Measurements from ENCODE around the gene WASHC2C. TPM values are rescaled to one million over a fixed set of nuclear protein-coding genes. Genes with fewer than 3 reads are reported as not detected.
"Not testable (repeated sequence)": the region's sequence is repeated elsewhere in the genome, so short reads cannot be mapped to it uniquely, and the experiment has no call there.

Gene WASHC2C
- total RNA-seq (2021; fragmentation: NEBNext Ultra II Directional; extraction: Animal tissue kit (Norgen Biotek cat#: 25700)) = 10 to 100 TPM; 28.3 to 44.5 (median 34.1) TPM
- long read RNA-seq, full-length matches to known transcripts = 4 of 28 reads
- long read RNA-seq, partial matches to known transcripts = 19 of 28 reads
- long read RNA-seq, other reads (novel, unspliced or antisense) = 5 of 28 reads

DNA sequence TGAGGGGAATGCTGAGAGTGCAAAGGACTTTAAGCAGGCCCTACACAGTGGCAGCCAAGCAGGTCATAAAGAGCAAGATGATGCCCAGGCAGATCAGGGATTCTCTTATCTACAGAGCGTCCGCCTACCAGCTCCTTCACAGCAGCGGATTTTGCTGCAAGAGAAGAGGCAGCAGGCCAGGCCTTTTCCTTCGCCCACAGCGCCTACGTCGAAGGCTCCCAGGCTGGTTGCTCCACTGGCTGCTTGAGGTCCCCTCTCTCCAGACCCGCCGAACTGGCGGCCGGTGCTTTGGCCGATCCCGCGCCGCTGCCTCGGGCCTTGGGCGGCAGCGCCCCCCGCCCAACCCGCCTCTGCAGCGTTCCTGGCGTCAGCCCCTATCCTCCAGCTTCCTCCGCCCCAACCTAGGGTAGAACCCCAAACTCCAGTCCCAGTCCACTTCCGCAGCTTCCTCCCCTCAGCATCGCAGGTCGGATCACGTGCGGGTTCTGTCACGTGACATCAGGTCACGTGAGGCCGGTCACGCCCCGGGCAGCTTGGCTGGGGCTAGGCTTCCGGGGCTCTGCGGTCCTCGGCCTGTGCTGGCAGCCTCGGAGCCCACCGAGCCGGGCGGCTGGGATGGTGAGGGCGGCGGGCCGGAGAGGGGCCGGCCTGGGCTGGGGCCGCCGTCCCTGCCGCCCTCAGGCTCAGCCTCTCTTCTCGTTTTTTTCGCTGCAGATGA is at the start of gene WASHC2C:
Gene WASHC2C (plus strand): TSS at position 564 of the 718 bp plus-strand sequence. CDS start 52 bp downstream, at position 616.
- H3K4me3 Mint-ChIP-seq = peak within 1 kb of the TSS; percentile 87
- H3K9me3 Mint-ChIP-seq; H3K27me3 Mint-ChIP-seq (ENCODE audit: insufficient read depth); H3K4me1 Mint-ChIP-seq (ENCODE audit: low read depth); H3K36me3 Mint-ChIP-seq (ENCODE audit: low read depth): not testable (repeated sequence)
- peak; percentile 90 for DNase-seq
- peak within 1 kb of the TSS; percentile 73 for H3K27ac Mint-ChIP-seq

GRCh38 chr10:45678467-45678866 is 48.6 kb upstream of the WASHC2C start:
- DNase-seq = not testable (repeated sequence)

GRCh38 chr10:45710200-45710796 is 16.8 kb upstream of the WASHC2C start:
- not testable (repeated sequence) for H3K36me3 Mint-ChIP-seq (ENCODE audit: low read depth); H3K27me3 Mint-ChIP-seq (ENCODE audit: insufficient read depth); H3K4me1 Mint-ChIP-seq (ENCODE audit: low read depth); H3K9me3 Mint-ChIP-seq; DNase-seq
- H3K27ac Mint-ChIP-seq = 0 out of 2 replicates have a peak overlapping the region, but pooled peaks have one; percentile 15
- H3K4me3 Mint-ChIP-seq = peak overlapping the region; percentile 37; the same call in 1 of the 2 replicates

More at GRCh38 chr10:45678467-45678866, 48.6 kb upstream of the WASHC2C start:
- H3K27me3 Mint-ChIP-seq (ENCODE audit: insufficient read depth); H3K36me3 Mint-ChIP-seq (ENCODE audit: low read depth); H3K4me3 Mint-ChIP-seq; H3K4me1 Mint-ChIP-seq (ENCODE audit: low read depth); H3K9me3 Mint-ChIP-seq; H3K27ac Mint-ChIP-seq: not testable (repeated sequence)

- DNase-seq; H3K36me3 Mint-ChIP-seq (ENCODE audit: low read depth); H3K9me3 Mint-ChIP-seq; H3K27ac Mint-ChIP-seq; H3K4me1 Mint-ChIP-seq (ENCODE audit: low read depth); H3K4me3 Mint-ChIP-seq; H3K27me3 Mint-ChIP-seq (ENCODE audit: insufficient read depth): not testable (repeated sequence)
These were observed 15.8 kb upstream of the WASHC2C start for GRCh38 chr10:45711223-45711622.

DNA sequence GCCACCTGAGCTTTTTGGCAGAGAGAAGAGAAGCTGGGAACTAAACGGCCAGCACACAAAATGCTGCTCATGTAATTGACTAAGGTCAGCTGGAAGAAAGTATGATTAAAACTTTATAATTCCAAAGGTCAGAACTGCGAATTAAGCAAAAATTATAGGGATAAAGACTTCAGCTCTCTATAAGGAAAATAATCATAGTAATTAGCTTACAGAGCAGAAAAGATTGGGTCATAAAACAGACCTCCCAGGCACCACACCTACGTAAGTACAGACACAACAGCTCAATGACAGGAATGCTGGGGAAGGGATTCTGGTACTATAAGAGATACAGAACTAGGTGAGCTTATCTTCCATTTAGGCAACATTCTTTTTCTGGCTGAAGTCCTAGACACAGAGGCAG is 10.0 kb upstream of the WASHC2C start:
- not testable (repeated sequence) for H3K4me1 Mint-ChIP-seq (ENCODE audit: low read depth); H3K36me3 Mint-ChIP-seq (ENCODE audit: low read depth); H3K4me3 Mint-ChIP-seq; H3K27ac Mint-ChIP-seq; DNase-seq; H3K9me3 Mint-ChIP-seq
- peaks cover 18% of the 10 kb centered on the region for H3K27me3 Mint-ChIP-seq (ENCODE audit: insufficient read depth)

DNA sequence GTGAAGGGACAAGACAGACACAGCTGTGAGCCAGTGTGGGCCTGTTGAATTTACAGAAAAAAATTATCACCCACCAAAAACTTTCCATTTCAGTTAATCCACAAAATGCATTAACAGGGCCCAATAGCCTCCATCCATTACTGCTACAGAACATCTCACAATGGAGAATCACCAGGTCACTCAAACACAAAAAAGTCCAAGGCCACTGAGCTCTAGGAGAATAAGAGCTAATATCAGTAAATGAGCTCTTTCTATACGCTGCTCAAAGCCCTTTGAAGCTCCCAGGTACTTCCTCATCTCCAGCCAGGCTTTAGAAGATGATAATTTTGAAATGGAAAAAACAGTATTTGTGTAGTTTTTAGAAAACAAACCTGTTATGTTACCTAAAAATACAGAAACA is 9.4 kb upstream of the WASHC2C start:
- H3K9me3 Mint-ChIP-seq = not testable (repeated sequence)

DNA sequence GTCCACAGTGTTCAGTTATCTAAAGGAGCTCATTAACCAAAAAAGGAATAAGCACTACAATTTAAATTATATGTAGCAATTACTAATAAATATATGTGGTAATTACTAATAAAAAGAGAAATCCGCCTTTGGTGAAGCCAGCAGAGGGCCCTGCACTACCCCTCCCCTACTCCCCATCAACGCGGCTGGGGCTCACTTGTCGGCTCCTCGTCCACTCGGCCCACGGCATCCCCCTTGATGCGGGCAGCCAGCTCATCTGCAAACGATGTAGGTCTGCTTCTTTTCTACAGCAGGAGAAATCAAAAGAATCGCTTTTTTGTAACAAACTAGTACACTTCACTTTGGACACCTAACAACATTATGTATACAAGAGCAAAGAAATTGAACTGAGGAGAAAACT is 5.6 kb upstream of the WASHC2C start:
- H3K27me3 Mint-ChIP-seq (ENCODE audit: insufficient read depth) = peaks cover 15% of the 10 kb centered on the region
- not testable (repeated sequence) for H3K4me1 Mint-ChIP-seq (ENCODE audit: low read depth)

More for the DNA sequence above, 9.4 kb upstream of the WASHC2C start:
- H3K27ac Mint-ChIP-seq; DNase-seq; H3K4me1 Mint-ChIP-seq (ENCODE audit: low read depth); H3K4me3 Mint-ChIP-seq; H3K36me3 Mint-ChIP-seq (ENCODE audit: low read depth): not testable (repeated sequence)
- H3K27me3 Mint-ChIP-seq (ENCODE audit: insufficient read depth) = peaks cover 19% of the 10 kb centered on the region

GRCh38 chr10:45723851-45724250 is 3.2 kb upstream of the WASHC2C start:
- not testable (repeated sequence) for H3K4me1 Mint-ChIP-seq (ENCODE audit: low read depth); H3K36me3 Mint-ChIP-seq (ENCODE audit: low read depth); H3K27ac Mint-ChIP-seq; H3K4me3 Mint-ChIP-seq; H3K27me3 Mint-ChIP-seq (ENCODE audit: insufficient read depth); DNase-seq; H3K9me3 Mint-ChIP-seq

More for the DNA sequence above, 5.6 kb upstream of the WASHC2C start:
- H3K27ac Mint-ChIP-seq; H3K36me3 Mint-ChIP-seq (ENCODE audit: low read depth); DNase-seq; H3K9me3 Mint-ChIP-seq; H3K4me3 Mint-ChIP-seq: not testable (repeated sequence)

- H3K27ac Mint-ChIP-seq = peak overlapping the region; percentile 42; the same call in 1 of the 2 replicates
- DNase-seq; H3K9me3 Mint-ChIP-seq; H3K4me1 Mint-ChIP-seq (ENCODE audit: low read depth); H3K36me3 Mint-ChIP-seq (ENCODE audit: low read depth); H3K27me3 Mint-ChIP-seq (ENCODE audit: insufficient read depth): not testable (repeated sequence)
- peak overlapping the region; percentile 87 for H3K4me3 Mint-ChIP-seq
These were observed 427 bp downstream of the WASHC2C start for GRCh38 chr10:45727421-45727965.

GRCh38 chr10:45734449-45734848 is 7.4 kb downstream of the WASHC2C start:
- not testable (repeated sequence) for H3K4me3 Mint-ChIP-seq; H3K27me3 Mint-ChIP-seq (ENCODE audit: insufficient read depth); H3K4me1 Mint-ChIP-seq (ENCODE audit: low read depth); H3K27ac Mint-ChIP-seq; H3K9me3 Mint-ChIP-seq; DNase-seq; H3K36me3 Mint-ChIP-seq (ENCODE audit: low read depth)

All from HFFc6 (cell line).